DMS53 treated with DMSO at 0.1 percent for 48 hours (cell line): ENCODE measurements around the gene MINAR1.

Experiments used
- DNase-seq: peaks from one replicate; lab custom pipeline; 2025; ENCODE audit not compliant: unreplicated experiment; lab: John Stamatoyannopoulos, UW

The MINAR1 gene

DNA sequence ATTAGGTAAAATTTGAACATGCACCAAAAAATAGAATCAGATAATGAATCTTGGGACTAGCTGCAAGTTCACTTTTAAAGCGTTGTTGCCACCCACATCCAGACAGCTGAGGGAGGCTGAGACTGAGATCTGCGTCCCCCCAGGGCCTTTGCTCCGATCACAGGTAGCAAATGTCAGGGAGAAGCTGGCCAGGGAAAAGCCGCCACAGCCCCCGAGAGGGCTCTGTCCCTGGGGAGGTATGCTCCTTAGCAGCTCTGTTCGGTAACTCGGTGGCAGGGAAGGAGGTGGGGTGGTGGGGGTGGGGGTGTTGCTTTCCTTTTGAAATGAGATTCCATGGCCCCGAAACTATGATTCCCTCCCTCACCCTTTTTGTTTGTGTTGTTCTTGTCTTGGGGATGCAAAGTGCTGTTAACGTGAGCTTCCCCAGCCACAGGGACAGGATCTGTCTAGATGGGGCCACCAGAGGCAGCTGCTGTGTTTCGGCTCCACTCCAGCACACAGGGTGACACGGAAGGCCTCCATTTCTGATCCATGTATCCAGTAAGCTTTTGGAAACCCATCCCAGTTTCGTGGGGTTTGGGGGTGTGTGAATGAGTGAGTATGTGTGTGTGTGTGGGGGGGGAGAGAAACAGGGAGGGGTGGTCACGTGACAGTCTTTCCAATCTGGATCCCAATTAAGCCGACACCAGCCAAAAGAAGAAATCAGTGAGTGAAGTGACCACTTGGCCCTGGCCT lies 1.1 kb upstream of the MINAR1 start:
- no peak for DNase-seq

DNA sequence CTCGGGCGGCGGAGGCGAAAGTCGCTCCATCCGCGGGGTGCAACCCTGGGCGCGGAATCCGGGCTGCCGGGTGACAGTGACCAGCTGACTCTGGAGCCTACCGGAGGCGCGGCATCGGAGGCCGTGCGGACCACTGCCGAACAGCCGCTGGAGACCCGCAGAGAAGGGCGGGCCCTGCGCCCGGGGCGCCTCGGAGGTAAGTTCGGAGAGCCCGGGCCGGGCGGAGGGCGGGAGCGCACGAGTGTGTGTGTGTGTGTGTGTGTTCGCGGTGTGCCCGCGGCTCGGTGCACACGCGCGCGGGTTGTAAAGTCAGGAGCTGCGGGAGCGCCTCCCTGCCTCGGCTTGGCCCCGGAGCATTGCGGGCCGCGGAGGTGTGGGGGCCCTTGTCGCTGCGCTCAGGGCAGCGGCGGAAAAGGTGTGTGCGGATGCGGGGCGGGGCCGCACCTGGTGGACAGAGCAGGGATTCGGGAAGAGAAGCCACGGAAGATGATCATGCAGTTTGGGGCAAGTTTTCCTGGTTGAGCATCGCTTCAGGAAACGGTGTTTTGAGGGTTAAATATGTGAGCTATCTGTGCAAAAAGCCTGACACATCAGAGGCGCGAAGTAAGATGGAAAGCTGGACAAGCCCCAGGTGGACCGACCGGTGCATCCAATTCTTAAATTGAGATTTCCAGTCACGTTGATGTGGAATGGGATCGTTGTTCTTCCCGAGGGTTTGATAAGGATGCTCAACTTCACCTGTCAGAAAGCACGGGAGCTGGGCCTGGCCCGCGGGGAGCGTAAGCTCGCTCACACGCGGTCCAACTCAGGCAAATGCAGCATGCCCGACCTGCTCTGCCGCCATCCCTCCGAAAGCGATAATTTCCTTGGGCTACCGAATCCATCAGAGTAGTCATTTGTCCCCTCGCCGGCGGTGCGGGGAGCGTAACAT lies 474 bp downstream of the MINAR1 start:
- no peak for DNase-seq

DNA sequence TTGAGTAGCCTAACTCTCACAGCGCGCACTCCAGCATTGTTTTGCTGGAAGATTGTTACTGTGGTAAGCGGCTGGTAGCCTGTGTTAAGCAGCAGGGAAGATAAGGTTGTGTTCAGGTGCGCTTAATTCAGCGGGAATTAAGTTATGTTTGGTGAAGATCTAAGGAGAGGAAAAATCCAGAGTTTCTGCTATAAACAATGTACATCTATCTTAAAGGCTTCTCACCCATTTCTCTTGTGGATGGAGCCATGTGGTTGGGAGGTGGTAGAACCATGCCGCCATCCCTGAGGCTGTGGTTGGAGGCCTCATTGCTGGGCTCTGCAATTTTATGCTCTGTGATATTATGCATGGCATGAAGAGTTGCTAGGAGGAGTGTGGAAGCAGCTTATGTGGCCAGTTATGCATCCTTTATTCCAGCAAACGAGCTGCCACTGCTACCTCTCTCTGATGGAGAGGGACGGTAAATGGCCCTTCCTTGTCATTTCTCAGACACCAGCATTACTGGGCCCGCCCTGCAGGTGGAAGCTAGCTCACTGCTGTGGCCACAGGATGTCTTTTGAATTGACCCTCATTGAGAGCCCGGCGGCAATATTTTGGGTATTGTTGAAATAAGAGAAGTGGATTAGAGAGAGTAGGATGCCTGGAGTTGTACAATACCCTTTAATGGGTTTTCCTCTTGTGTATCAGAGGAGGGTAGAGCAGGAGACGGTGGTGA lies 1.3 kb downstream of the MINAR1 start:
- DNase-seq, result no peak

DNA sequence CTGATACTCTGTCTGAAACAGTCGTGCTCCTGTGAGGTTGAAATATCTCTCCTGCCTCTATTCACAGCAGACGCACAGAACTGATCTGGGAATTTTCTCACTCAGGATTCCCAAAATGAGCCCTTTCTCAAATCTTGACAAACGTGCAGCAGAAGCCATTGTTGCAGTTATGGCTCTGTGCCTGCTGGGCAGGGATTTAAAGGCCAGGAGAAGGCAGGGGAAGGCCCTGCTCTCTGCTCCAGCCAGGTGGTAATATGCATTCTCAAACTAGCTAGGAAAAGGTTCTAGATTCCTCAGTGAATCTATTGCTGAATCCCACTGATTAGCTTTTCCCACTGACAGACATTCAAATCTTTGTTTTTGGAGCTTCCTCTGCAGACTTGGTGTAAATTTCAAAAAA lies 2.2 kb downstream of the MINAR1 start:
- no peak for DNase-seq

DNA sequence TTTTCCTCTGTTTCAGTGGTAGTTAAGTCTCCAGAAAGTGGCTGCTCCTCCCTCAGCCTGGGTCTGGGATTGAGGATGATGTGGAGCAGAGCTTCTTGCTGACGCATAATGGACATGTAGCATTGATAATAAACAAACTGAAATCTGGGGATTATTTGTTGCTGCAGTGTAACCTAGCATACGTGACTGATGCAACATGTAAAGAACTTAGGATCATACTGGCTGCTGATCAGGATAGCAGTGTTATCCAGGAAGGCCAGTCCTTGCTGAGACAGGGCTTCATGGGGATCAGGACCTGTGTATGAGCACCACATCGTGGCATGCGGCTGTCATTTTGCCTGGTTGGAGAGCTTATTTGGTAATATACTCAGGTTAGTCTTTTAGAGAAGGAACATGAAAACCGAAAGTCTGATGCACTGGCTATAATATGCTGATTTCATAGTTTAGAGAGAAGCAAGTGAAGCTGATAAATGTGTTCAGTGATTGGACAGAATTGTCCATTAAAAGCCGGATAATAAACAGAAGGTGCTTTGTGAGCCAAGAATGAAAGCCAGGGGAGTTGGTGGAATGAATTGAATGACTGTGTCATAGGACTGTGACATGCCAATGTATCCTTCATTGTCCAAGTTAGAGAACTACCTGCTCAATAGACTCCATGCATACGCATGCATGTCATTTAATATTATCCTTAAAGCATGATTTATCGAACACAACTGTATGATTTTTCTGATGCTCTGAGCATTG lies 4.1 kb downstream of the MINAR1 start:
- DNase-seq, result no peak

DNA sequence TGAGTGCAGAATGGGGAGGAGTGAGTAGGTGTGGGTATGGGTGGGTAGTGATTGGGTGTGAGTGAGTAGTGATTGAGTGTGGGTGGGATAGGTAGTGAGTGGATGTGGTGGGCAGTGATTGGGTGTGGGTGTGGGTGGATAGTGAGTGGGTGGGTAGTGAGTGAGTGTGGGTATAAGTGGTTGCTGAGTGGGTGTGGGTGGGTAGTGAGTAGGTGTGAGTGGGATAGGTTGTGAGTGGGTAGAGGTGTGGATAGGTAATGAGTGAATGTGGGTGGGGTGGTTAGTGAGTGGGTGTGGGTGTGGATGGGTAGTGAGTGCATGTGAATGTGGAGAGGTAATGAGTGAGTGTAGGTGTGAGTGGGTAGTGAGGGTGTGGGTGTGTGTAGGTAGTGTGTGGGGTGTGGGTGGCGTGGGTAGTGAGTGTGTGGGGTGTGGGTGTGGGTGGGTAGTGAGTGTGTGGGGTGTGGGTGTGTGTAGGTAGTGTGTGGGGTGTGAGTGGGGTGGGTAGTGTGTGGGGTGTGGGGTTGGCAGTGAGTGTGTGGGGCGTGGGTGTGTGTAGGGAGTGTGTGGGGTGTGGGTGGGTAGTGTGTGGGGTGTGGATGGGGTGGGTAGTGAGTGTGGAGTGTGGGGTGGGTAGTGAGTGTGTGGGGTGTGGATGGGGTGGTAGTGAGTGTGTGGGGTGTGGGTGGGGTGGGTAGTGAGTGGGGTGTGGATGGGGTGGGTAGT lies 5.3 kb downstream of the MINAR1 start:
- no peak for DNase-seq

DNA sequence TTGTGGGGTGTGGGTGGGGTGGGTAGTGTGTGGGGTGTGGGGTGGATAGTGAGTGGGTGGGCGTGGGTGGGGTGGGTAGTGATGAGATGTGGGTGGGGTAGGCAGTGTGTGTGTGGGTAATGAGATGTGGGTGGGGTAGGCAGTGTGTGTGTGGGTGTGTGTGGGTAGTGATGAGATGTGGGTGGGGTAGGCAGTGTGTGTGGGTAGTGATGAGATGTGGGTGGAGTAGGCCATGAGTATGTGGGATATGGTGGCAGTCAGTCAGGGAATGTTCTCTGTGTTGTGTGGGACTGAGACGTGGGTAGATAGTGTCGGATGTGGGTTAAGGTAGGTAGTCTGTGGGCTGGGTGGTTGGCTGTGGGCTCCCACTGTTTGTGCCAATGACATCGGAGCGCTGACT lies 7.1 kb downstream of the MINAR1 start:
- DNase-seq, result no peak

DNA sequence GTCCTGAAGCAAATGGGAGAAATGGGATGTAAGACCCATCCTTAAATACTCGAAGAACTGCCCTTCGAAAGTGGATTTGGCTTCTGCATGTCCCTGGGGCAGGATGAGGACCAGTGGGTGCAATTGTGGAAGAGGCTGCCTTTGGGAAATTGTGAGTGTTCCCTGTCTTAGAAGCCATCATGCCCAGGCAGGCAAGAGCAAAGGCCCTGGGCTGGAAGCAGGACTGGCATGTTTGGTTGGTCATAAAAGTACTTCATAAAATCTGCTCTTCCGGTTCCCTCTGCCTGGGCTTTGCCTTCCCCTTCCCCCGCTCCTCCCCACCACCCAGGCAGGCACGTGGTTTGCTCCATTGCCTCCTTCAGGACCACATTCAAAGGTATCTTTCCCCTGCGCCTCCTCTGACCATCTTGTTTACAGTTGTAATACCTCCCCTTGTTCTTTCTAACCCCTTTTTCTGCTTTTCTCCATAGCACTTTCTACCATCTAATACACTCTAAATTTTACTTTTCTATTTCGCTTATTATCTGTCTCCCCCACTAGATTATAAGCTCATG lies 8.3 kb downstream of the MINAR1 start:
- DNase-seq, result no peak

DNA sequence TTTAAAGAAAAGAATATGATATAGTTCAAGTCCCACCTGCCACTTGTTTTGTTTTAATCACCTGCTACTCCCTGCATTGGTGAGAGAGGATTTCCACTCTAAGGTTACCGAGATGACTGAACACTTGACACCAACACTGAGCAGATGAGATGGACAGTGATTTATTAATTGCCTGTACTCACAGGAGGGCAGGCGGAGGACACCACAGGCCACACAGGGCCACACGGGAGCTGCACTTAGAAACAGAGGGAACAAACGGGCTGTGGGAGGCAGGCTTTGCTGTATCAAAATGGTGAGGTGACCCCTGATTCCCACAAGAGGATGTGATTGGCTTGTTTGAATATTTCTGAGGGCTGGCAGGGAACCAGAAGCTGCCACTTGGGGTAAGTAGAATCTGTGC lies 10.8 kb downstream of the MINAR1 start:
- no peak for DNase-seq

DNA sequence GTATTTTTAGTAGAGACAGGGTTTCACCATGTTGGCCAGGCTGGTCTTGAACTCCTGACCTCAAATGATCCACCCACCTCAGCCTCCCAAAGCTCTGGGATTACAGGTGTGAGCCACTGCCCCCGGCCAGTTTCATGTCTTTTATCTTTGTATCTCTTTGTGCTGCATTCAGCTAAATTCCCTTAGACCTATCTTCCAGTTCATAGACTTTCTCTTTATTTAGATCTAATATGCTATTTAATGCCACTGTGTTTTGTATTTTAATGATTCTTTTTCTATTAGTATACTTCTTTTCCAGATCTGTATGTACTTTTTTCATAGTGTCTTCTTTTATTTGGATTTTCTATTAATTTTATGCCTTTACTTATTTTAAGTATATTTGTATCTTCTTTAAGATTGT lies 14.9 kb downstream of the MINAR1 start:
- DNase-seq, result no peak

DNA sequence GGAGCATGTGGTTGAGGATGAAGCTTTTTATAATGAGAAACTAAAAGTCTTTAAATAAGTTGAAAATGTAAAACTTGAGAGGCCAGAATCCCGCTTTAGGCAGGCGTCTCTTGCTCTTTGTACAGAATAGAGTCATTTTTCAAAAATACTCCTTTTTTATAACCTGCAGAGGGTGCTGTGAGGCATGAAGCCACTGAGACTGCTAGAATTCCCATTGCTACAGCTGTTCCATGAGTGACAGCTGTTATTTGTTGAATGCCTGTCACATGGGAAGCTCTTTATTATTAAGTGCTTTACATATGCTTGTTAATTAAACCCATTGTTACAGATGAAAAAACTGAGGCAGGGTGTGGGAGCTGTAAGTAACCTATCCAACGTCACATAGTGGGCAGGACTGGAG lies 18.5 kb downstream of the MINAR1 start:
- DNase-seq, result no peak

DNA sequence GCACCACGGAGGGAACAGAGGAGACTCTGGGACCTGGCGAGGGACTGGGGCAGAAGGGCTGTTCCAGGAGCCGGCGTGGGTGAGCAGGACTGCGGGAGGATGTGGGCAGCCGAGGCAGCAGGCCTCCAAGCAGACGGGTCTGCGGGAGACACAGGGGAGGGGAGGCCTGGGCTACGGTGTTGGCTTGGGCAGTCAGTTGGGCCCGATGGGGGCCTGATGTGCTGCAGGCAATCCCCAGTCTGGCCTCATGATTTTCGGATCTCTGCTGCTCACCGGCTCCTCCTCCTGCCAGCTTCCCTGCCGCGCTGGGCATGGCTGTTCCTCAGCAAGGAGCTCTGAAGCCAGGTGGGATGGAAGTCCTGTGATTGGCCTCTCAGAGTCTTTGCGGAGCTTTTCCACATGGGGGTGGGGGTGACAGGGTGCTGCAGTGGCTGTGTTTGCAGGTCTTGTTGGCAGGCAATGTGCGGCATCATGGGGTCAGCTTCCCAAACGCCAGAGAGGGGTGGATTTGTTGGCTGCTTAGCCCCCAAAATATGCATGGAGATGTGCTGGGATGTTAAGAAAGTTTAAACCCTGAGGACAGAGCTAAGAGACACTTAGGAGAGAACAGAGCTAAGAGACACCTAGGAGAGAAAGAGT lies 19.3 kb downstream of the MINAR1 start:
- no peak for DNase-seq

DNA sequence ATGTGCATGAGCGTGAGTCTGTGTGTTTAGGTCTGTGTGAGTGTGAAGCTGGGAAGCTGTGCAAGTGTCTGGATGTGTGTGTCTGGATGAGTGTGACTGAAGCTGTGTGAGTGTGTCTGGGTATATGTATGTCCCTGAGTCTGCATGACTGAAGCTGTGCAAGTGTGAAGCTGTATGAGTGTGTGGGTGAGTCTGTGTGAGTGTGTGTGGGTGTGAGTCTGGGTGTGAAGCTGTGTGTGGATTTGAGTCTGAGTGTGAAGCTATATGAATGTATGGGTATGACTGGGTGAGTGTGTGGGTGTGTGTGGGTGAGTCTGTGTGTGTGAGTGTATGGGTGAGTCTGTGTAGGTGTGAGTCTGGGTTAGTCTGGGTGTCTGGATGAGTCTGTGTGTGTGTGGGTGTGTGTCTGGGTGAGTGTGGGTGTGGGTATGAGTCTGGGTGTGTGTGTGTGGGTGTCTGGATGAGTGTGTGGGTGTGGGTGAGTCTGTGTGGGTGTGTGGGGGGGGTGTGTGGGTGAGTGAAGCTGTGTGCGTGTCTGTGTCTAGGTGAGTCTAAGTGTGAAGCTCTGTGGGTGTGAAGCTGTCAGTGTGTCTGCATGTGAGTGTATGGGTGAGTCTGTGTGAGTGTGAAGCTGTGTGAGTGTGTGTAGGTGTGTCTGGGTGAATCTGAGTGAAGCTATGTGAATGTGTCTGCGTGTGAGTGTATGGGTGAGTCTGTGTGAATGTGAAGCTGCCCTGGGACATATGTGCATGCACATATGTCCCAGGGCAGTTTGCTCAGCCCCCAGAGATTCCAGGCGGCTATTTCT lies 20.3 kb downstream of the MINAR1 start:
- no peak for DNase-seq

DNA sequence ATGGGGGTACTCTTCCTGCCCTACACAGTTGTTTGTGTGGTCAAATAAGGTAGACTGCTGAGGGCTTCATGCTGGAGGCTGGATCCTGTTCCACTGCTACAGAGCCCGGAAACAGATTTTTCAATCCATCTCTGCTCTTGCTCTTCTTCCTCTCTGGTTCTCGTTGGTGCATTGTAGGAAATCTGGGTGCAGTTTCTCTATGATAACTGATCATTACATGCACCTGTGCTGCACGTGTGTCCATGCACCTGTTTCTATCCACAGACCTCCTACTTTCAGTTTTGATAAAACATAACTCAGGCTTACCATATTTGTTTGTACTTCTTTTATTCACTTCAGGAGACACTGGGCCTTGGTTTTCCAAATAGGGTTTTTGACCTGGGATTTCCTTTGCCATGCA lies 21.3 kb downstream of the MINAR1 start:
- DNase-seq, result no peak

DNA sequence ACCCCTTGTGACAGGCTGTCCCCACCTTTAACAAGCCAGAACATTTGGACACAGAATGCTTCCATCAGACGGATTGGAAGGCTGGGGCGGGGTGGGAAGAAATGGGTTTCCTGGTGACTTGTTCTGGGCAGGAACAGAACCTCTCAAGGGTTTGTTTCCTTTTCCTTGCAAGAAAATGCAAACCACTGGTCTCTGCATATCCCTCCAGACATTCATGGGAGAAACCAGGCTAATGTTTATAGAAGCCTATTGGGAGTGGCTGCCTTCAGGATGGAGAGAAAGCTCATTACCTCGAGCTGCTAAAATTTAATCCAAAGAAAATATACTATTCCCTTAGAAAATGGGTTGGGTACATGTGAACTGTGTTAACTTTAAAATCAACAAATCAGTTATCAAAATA lies 21.9 kb downstream of the MINAR1 start:
- DNase-seq, result no peak

DNA sequence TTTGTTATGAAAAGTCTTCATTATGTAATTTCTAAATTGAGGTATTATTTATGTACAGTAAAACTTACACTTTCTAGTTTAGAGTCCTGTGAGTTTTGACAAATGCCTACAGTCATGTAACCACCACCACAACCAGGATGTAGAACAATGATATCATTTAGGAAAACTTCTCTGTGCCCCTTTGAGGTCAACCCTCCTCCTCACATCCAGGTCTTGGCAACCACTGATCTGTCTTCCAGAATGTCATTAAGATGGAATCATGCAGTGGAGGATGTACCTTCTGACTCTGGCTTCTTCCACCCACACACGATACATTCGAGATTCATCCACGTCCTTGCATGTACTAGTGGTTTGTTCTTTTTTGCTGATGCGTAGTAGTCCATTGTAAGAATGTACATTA lies 23.2 kb downstream of the MINAR1 start:
- no peak for DNase-seq

DNA sequence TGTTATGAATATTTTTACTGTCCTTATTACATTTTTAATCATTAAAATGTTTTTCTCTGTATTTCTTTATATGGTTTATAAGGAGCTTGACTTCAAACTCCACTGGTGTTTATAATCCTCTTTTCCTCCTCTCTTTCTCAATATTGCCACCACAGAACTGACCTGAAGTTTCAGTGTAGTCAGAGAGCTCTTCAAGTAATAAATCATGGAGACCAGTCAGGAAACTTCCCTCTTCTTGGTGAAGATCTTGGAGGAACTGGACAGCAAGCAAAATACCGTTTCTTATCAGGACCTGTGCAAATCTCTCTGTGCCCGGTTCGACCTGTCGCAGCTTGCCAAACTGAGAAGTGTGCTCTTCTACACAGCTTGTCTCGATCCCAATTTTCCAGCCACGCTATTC lies 23.8 kb downstream of the MINAR1 start:
- no peak for DNase-seq

DNA sequence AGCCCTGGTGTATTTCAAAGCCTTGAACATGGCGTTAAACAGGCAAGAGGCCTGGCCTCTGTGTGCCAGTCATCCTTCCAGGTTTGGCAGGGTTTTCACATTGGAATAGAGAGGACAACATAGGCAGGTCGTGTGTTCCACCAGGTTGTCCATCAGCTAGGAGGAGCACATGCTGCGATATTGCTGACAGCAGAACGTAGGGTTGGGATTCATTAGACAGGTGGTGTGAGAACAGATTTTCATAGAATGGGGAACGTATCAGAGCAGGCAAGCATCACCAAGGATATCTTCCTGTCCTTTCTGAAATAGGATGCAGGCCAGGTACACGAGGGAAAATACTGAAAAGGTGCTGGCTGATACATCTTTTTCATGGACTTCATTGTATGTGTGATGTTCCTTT lies 26.4 kb downstream of the MINAR1 start:
- no peak for DNase-seq

DNA sequence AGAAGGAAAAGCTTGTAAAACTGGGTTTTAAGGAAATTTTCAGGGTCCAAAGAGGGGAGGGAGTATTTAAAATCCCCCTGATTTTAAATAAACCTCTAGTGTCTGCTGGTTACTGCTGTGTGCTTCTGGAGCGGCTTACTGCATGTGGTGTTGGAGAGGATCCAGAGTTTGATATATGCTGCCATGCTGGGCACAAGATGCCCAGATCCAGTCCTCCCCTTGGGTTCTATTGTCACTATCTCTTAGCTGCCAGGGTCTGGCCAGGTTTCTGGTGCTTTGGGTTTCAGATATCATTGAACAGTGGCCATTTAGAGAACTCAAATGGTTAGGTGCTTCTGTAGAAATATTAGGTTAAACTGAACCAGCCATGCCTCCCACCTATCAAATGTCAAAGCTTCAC lies 27.5 kb downstream of the MINAR1 start:
- no peak for DNase-seq
